PFSK-1 (cell line): ENCODE results near the gene LYPLA2.

Source experiments
- FOXP2 ChIP-seq: optimal IDR thresholded peaks from 2 replicates; pipeline ENCODE3; 2011; ENCODE audit warnings: borderline replicate concordance, control low read depth, inconsistent platforms; ENCODE audit not compliant: insufficient read depth; ENCODE audit errors: extremely low read length, extremely low read depth
- POLR2AphosphoS5 ChIP-seq: IDR thresholded peaks from 2 replicates; pipeline ENCODE4 v1.6.1; 2012; ENCODE audit warnings: low read depth, mild to moderate bottlenecking, control low read depth, low read length, moderate library complexity
- REST ChIP-seq, 2 experiments: IDR thresholded peaks; 2 replicates each; pipeline versions ENCODE4 v1.6.1 to v1.8.0; 2011 to 2012; ENCODE audit warnings: low read depth in 2 of 2, low read length in 2 of 2, control low read depth in 1 of 2, inconsistent platforms in 1 of 2, mild to moderate bottlenecking in 1 of 2, moderate library complexity in 1 of 2; ENCODE audit not compliant: insufficient read depth in 1 of 2
- SIN3A ChIP-seq: IDR thresholded peaks from 2 replicates; pipeline ENCODE4 v1.6.1; 2012; ENCODE audit warnings: mild to moderate bottlenecking, low read length, moderate library complexity, borderline replicate concordance; ENCODE audit not compliant: insufficient read depth
- TAF1 ChIP-seq: IDR thresholded peaks from 2 replicates; pipeline ENCODE4 v1.6.1; 2012; ENCODE audit warnings: low read length, control low read depth, borderline replicate concordance; ENCODE audit not compliant: insufficient read depth

LYPLA2 gene

GRCh38 chr1:23801338-23801748, 10.4 kb downstream of the LYPLA2 start:
- TF ChIP-seq SIN3A (no peak), POLR2AphosphoS5 (no peak), REST (IDR thresholded peaks at IDR 0.05; ENCODE audit: insufficient read depth in 1 of 2, low read depth in 2 of 2, low read length in 2 of 2) (no peak), FOXP2 (no peak)

DNA sequence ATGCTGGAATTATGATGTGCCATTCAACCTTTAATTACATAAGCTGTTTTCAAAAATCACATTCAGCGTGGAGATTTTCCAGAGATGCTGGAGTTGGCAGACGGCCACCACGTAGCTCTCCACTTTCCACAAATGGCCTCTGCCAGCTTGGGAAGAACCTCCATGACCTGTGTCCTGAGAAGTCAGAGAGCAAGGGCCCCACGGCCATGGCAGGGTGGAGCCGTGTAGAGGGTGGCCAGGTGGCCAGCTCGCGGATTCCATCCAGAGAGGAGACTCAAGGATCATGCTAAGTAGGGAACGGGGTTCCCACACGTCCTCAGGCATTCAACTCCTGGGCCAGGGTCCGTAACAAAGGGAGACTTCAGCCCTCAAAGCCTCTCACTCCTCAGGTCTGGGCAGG, 10.9 kb downstream of the LYPLA2 start:
- TF ChIP-seq FOXP2 (no peak), SIN3A (no peak), REST (IDR thresholded peaks at IDR 0.05; ENCODE audit: insufficient read depth in 1 of 2, low read depth in 2 of 2, low read length in 2 of 2) (no peak), TAF1 (no peak), POLR2AphosphoS5 (no peak)

GRCh38 chr1:23803674-23804073, 12.7 kb downstream of the LYPLA2 start:
- TF ChIP-seq POLR2AphosphoS5 (no peak), FOXP2 (no peak), TAF1 (no peak), SIN3A (no peak), REST (IDR thresholded peaks at IDR 0.05; ENCODE audit: insufficient read depth in 1 of 2, low read depth in 2 of 2, low read length in 2 of 2) (no peak)

- no peak for TF ChIP-seq TAF1
- TF ChIP-seq REST (IDR thresholded peaks at IDR 0.05; ENCODE audit: insufficient read depth in 1 of 2, low read depth in 2 of 2, low read length in 2 of 2) = no peak
- no peak for TF ChIP-seq FOXP2
- TF ChIP-seq SIN3A = no peak
- TF ChIP-seq POLR2AphosphoS5 = no peak
Measured at GRCh38 chr1:23804183-23804835, 13.4 kb downstream of the LYPLA2 start.

- TF ChIP-seq POLR2AphosphoS5 (no peak), REST (IDR thresholded peaks at IDR 0.05; ENCODE audit: insufficient read depth in 1 of 2, low read depth in 2 of 2, low read length in 2 of 2) (no peak), SIN3A (no peak), TAF1 (no peak), FOXP2 (no peak)
Measured at GRCh38 chr1:23805025-23805424, 14.1 kb downstream of the LYPLA2 start.
